HepG2 (cell line): ENCODE measurements around the gene PDZD7. TPM values are rescaled to one million over a fixed set of nuclear protein-coding genes. Genes with fewer than 3 reads are reported as not detected.

Experiments used
- BRF2 ChIP-seq: sonication (generic); formaldehyde crosslinking; IDR thresholded peaks from 2 replicates; pipeline ENCODE4 v1.8.1; 2022; ENCODE audit warnings: mild to moderate bottlenecking, missing genetic modification reagents
- CHD2 ChIP-seq: IDR thresholded peaks from 2 replicates; pipeline ENCODE4 v1.6.1; 2011; ENCODE audit warnings: low read depth, low read length, improper control_type of control experiment
- DR1 ChIP-seq: sonication (generic); formaldehyde crosslinking; IDR thresholded peaks from 2 replicates; pipeline ENCODE4 v1.8.0; 2021; ENCODE audit warnings: mild to moderate bottlenecking, missing genetic modification reagents, inconsistent platforms
- HIVEP1 ChIP-seq: sonication (generic); formaldehyde crosslinking; IDR thresholded peaks from 2 replicates; pipeline ENCODE4 v1.4.0; 2020; ENCODE audit warnings: mild to moderate bottlenecking, missing genetic modification reagents
- HMGXB4 ChIP-seq, 2 experiments: sonication (generic) in 1 of 2; formaldehyde crosslinking in 1 of 2; IDR thresholded peaks; 2 replicates each; pipeline versions ENCODE4 v1.4.0 to v1.6.1; 2018 to 2020; ENCODE audit warnings: missing genetic modification reagents in 2 of 2, borderline replicate concordance in 1 of 2, low read depth in 1 of 2, mild to moderate bottlenecking in 1 of 2, missing biosample characterization in 1 of 2
- RBAK ChIP-seq: sonication (generic); formaldehyde crosslinking; IDR thresholded peaks from 2 replicates; pipeline ENCODE4 v1.5.1; 2020; ENCODE audit warnings: mild to moderate bottlenecking, missing genetic modification reagents
- TERF1 ChIP-seq: sonication (generic); formaldehyde crosslinking; IDR thresholded peaks from 2 replicates; pipeline ENCODE4 v1.8.0; 2022; ENCODE audit warnings: mild to moderate bottlenecking, missing genetic modification reagents, moderate library complexity
- THAP8 ChIP-seq: sonication (generic); formaldehyde crosslinking; IDR thresholded peaks from 2 replicates; pipeline ENCODE4 v1.5.1; 2020; ENCODE audit warnings: missing genetic modification reagents, mild to moderate bottlenecking, borderline replicate concordance
- TIGD3 ChIP-seq: sonication (generic); formaldehyde crosslinking; IDR thresholded peaks from 2 replicates; pipeline ENCODE4 v1.5.1; 2020; ENCODE audit warnings: mild to moderate bottlenecking, missing genetic modification reagents, borderline replicate concordance
- XRCC5 ChIP-seq: fragments of 200-400 bp; formaldehyde crosslinking; optimal IDR thresholded peaks from 2 replicates; pipeline ENCODE3; 2017; ENCODE audit warnings: mild to moderate bottlenecking, low read length
- ZFP82 ChIP-seq: sonication (generic); formaldehyde crosslinking; IDR thresholded peaks from 2 replicates; pipeline ENCODE4 v1.5.1; 2020; ENCODE audit warnings: mild to moderate bottlenecking, missing genetic modification reagents, borderline replicate concordance
- ZFX ChIP-seq: sonication (generic); formaldehyde crosslinking; IDR thresholded peaks from 2 replicates; pipeline ENCODE4 v1.4.0; 2020; ENCODE audit warnings: mild to moderate bottlenecking, low read depth, missing genetic modification reagents, moderate library complexity
- ZFY ChIP-seq: sonication (generic); formaldehyde crosslinking; IDR thresholded peaks from 2 replicates; pipeline ENCODE4 v1.4.0; 2020; ENCODE audit warnings: missing genetic modification reagents
- ZNF18 ChIP-seq: sonication (generic); formaldehyde crosslinking; IDR thresholded peaks from 2 replicates; pipeline ENCODE4 v1.8.0; 2022; ENCODE audit warnings: mild to moderate bottlenecking, missing genetic modification reagents; ENCODE audit not compliant: insufficient replicate concordance
- ZNF569 ChIP-seq: sonication (generic); formaldehyde crosslinking; IDR thresholded peaks from 2 replicates; pipeline ENCODE4 v1.5.0; 2020; ENCODE audit warnings: mild to moderate bottlenecking, missing genetic modification reagents, moderate library complexity, borderline replicate concordance
- ZNF607 ChIP-seq: sonication (generic); formaldehyde crosslinking; IDR thresholded peaks from 2 replicates; pipeline ENCODE4 v1.5.1; 2020; ENCODE audit warnings: missing genetic modification reagents, mild to moderate bottlenecking, borderline replicate concordance
- ZNF615 ChIP-seq: sonication (generic); formaldehyde crosslinking; IDR thresholded peaks from 2 replicates; pipeline ENCODE4 v1.5.0; 2020; ENCODE audit warnings: mild to moderate bottlenecking, missing genetic modification reagents, borderline replicate concordance
- ZNF670 ChIP-seq: sonication (generic); formaldehyde crosslinking; IDR thresholded peaks from 2 replicates; pipeline ENCODE4 v1.8.0; 2022; ENCODE audit warnings: mild to moderate bottlenecking, missing genetic modification reagents, borderline replicate concordance
- ZNF749 ChIP-seq: sonication (generic); formaldehyde crosslinking; IDR thresholded peaks from 2 replicates; pipeline ENCODE4 v1.8.0; 2022; ENCODE audit warnings: mild to moderate bottlenecking, missing genetic modification reagents, moderate library complexity, borderline replicate concordance
- polyA plus RNA-seq, 8 experiments: library from polyadenylated mRNA; depleted of rRNA in 3 of 8; stranded (reverse) in 7 of 8; unstranded in 1 of 8; fragments of >200 nt; fragmentation: Illumina TruSeq in 4 of 8; extraction: Trizol in 4 of 8; gene quantifications; 2 replicates each; pipeline versions ENCODE4 v1.2.1 to v1.2.3, GENCODE V29; 2011 to 2016; ENCODE audit warnings: low read depth in 4 of 8, missing spikeins in 1 of 8, mixed read lengths in 1 of 8; ENCODE audit not compliant: insufficient read depth in 1 of 8
- total RNA-seq, 5 experiments: library from RNA; depleted of rRNA; stranded (reverse); fragments of >200 nt; fragmentation: Illumina TruSeq; extraction: Trizol; gene quantifications; 2 replicates each; pipeline ENCODE4 v1.2.3, GENCODE V29; 2016; ENCODE audit warnings: low read depth in 1 of 5

The PDZD7 gene
- total and polyA plus RNA-seq, 2 of the 13 experiments (the other 11 are each of a cell fraction or from before 2014, with no cell fraction given), result 0.58 to 0.73 TPM

- TF ChIP-seq ZNF569 (CRISPR knock-in tag) (0 out of 2 replicates have a peak, but pooled peaks have one; percentile 17), RBAK (peak; percentile 77), ZNF607 (CRISPR knock-in tag) (peak; percentile 56), THAP8 (CRISPR knock-in tag) (peak; percentile 64; the same call in 1 of the 2 replicates), HMGXB4 (CRISPR knock-in tag; IDR thresholded peaks at IDR 0.05; ENCODE audit: borderline replicate concordance in 1 of 2, low read depth in 1 of 2) (peak; percentile 70 to 90), ZNF18 (CRISPR knock-in tag) (no peak), TIGD3 (CRISPR knock-in tag) (peak; percentile 48; the same call in 1 of the 2 replicates), CHD2 (no peak), ZNF670 (CRISPR knock-in tag) (peak; percentile 68), DR1 (peak; percentile 24), BRF2 (CRISPR knock-in tag) (peak; percentile 55; the same call in 1 of the 2 replicates), ZFX (CRISPR knock-in tag) (peak; percentile 78), HIVEP1 (no peak), ZFY (CRISPR knock-in tag) (peak; percentile 82), ZNF749 (no peak), TERF1 (CRISPR knock-in tag) (no peak), XRCC5 (peak; percentile 75), ZFP82 (CRISPR knock-in tag) (peak; percentile 39; the same call in 1 of the 2 replicates), ZNF615 (CRISPR knock-in tag) (peak; percentile 65; the same call in 1 of the 2 replicates)
Observed at GRCh38 chr10:100969187-100970075, 61.5 kb downstream of the PDZD7 start, which contains the start of gene SEMA4G (continued).
